HL-60 (cell line): ENCODE data around the gene TRIM62.
A peak's percentile ranks its signal among the peaks of the same experiment; 100 is the strongest.

Source experiments
- DNase-seq, 2 experiments: peaks; one replicate each; pipeline ENCODE4 v3.0.0-alpha.2; 2010 to 2020; ENCODE audit warnings: low read depth in 1 of 2, low spot score in 1 of 2
- H3K27ac ChIP-seq: fragments of 250-450 bp; sonication (Bioruptor Pico); replicated peaks from 2 replicates; pipeline ENCODE4 v1.5.1; 2020; ENCODE audit warnings: mild to moderate bottlenecking, moderate library complexity
- H3K27me3 ChIP-seq: fragments of 250-450 bp; sonication (Bioruptor Pico); 2 replicates; pipeline ENCODE4 v1.5.1; 2021; ENCODE audit warnings: mild to moderate bottlenecking, moderate library complexity; ENCODE audit not compliant: insufficient read depth, poor library complexity, severe bottlenecking
- H3K4me3 ChIP-seq: replicated peaks from 2 replicates; pipeline ENCODE4 v1.5.1; 2011; ENCODE audit warnings: mild to moderate bottlenecking, control low read depth, low read length; ENCODE audit not compliant: insufficient read depth
- CTCF ChIP-seq: IDR thresholded peaks from one replicate; pipeline ENCODE4 v1.5.1; 2011; ENCODE audit warnings: low read length, control low read depth, inconsistent platforms; ENCODE audit not compliant: insufficient read depth
- GABPA ChIP-seq: IDR thresholded peaks from 2 replicates; pipeline ENCODE4 v1.6.1; 2012; ENCODE audit warnings: low read depth
- POLR2AphosphoS5 ChIP-seq: IDR thresholded peaks from 2 replicates; pipeline ENCODE4 v1.6.1; 2012; ENCODE audit warnings: low read depth
- REST ChIP-seq: IDR thresholded peaks from 2 replicates; pipeline ENCODE4 v1.6.1; 2012; ENCODE audit warnings: low read depth; ENCODE audit not compliant: insufficient replicate concordance
- SPI1 ChIP-seq: IDR thresholded peaks from 2 replicates; pipeline ENCODE4 v1.6.1; 2012; ENCODE audit warnings: low read depth, mild to moderate bottlenecking, borderline replicate concordance

TRIM62 gene

DNA sequence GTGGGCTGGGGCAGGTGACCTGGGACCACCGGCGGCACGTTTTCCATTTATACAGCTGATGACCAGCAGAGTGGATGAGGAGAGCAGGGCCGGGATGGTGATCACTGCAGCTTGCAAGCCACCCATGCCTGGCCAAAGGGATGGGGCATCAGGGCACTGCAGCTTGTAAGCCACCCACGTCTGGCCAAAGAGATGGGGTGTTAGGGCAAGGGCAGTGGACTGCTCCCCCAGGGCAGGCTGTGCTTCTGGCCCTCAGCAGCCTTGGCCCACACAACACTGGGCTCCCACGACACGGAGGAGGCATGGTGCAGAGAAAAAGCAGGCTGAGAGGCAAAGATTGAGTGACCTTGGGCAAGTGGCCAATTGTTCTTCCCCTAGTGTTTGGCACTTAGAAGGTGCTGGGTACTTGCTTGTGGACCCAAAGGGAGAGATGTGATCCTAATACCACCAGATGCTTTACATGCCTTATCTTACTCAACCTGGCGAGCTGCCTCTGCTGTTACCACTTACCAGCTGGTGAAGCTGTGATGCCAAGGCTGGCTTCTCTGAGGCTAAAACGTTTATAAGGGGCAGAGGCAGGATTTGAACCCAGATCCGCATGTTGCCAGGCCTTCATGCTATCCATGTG, 48.3 kb downstream of the TRIM62 start:
- TF ChIP-seq CTCF (no peak), SPI1 (no peak), GABPA (no peak), POLR2AphosphoS5 (no peak), REST (no peak)
- DNase-seq, result no peak

GRCh38 chr1:33132549-33132948, 49.3 kb downstream of the TRIM62 start:
- Histone ChIP-seq H3K27ac (no peak overlapping the region), H3K27me3 (no peaks in the 10 kb centered on the region), H3K4me3 (no peak overlapping the region)
- no peak for DNase-seq
- TF ChIP-seq SPI1 (no peak), REST (no peak), POLR2AphosphoS5 (no peak), CTCF (no peak), GABPA (no peak)

More for the DNA sequence above, 48.3 kb downstream of the TRIM62 start:
- H3K27me3 ChIP-seq, result no peaks in the 10 kb centered on the region
- H3K4me3 ChIP-seq, result no peak overlapping the region
- H3K27ac ChIP-seq, result no peak overlapping the region

- H3K4me3 ChIP-seq, result no peak overlapping the region
- H3K27me3 ChIP-seq, result no peaks in the 10 kb centered on the region
- no peak overlapping the region for H3K27ac ChIP-seq
- TF ChIP-seq SPI1 (no peak), CTCF (no peak), POLR2AphosphoS5 (no peak), GABPA (no peak)
- no peak for DNase-seq
These were observed 50.7 kb downstream of the TRIM62 start for GRCh38 chr1:33131191-33131590.

DNA sequence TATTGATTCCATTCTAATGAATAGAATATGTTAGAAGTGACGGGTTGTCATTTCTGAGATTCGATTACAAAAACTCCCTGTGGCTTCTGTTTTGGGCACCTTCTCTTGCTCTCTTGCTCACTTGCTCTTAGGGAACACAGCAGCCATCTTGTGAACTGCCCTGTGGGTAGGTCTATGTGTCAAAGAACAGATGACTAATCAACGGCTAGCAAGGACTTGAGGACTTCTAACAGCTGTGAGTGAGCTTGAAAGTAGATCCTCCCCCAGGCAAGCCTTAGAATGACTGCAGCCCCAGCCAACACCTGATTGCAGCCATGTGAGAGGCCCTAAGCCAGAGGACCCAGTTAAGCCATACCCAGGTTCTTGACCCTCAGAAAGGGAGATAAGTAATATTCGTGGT, 51.5 kb downstream of the TRIM62 start:
- Histone ChIP-seq H3K27ac (no peak overlapping the region), H3K4me3 (no peak overlapping the region), H3K27me3 (no peaks in the 10 kb centered on the region)
- DNase-seq, result peak in 1 of 2 experiments; percentile 31
- TF ChIP-seq GABPA (no peak), CTCF (no peak), REST (no peak), SPI1 (no peak), POLR2AphosphoS5 (no peak)
